CD4-positive, alpha-beta T cell (primary cell): ENCODE results near the gene PDE7B. TPM values are rescaled to one million over a fixed set of nuclear protein-coding genes. Genes with fewer than 3 reads are reported as not detected.

Source experiments
- ATAC-seq: fragments of 200-7000 bp; cut with Tn5 transposase; one replicate; pipeline ENCODE4 v1.10.0; 2022; ENCODE audit warnings: mild to moderate bottlenecking; ENCODE audit not compliant: poor library complexity
- CTCF ChIA-PET: fragments of 350-600 bp; sonication (Branson Sonifier 250); formaldehyde crosslinking; loops from one replicate; lab custom pipeline; 2021; ENCODE audit warnings: antibody characterized with exemption, inconsistent platforms; lab: Charles Lee
- POLR2A ChIA-PET: fragments of 350-600 bp; sonication (Branson Sonifier 250); formaldehyde crosslinking; loops from one replicate; lab custom pipeline; 2021; ENCODE audit warnings: antibody characterized with exemption, inconsistent platforms; lab: Charles Lee
- DNase-seq, 14 experiments: peaks; one replicate each; pipeline ENCODE4 v3.0.0-alpha.2; 2013 to 2020; ENCODE audit warnings: mixed read lengths in 2 of 14
- H3K27ac ChIP-seq, 2 donors: one replicate each; pipeline versions ENCODE4 v1.5.1 to v1.7.0; 2013; ENCODE audit warnings: low read length in 2 of 2, low read depth in 1 of 2, mild to moderate bottlenecking in 1 of 2
- H3K27me3 ChIP-seq, 2 experiments: 1 replicate in 1 of 2; 2 replicates in 1 of 2; pipeline versions ENCODE4 v1.6.1 to v1.7.0; 2013; ENCODE audit warnings: low read length in 2 of 2, control low read depth in 1 of 2, mild to moderate bottlenecking in 1 of 2, moderate library complexity in 1 of 2; ENCODE audit not compliant: insufficient read depth in 2 of 2, control insufficient read depth in 1 of 2
- H3K36me3 ChIP-seq: one replicate; pipeline ENCODE4 v1.6.1; 2013; ENCODE audit warnings: low read length, control low read depth; ENCODE audit not compliant: insufficient read depth
- H3K4me1 ChIP-seq: one replicate; pipeline ENCODE4 v1.6.1; 2013; ENCODE audit warnings: low read length, control low read depth; ENCODE audit not compliant: insufficient read depth
- H3K4me3 ChIP-seq: one replicate; pipeline ENCODE4 v1.5.1; 2013; ENCODE audit warnings: mild to moderate bottlenecking, low read length, moderate library complexity
- H3K9me3 ChIP-seq, 2 experiments: 1 replicate in 1 of 2; 2 replicates in 1 of 2; pipeline versions ENCODE4 v1.6.1 to v1.7.0; 2013; ENCODE audit warnings: low read length in 2 of 2, mild to moderate bottlenecking in 2 of 2, control low read depth in 1 of 2, moderate library complexity in 1 of 2; ENCODE audit not compliant: control insufficient read depth in 1 of 2, insufficient read depth in 1 of 2
- H3K27ac Mint-ChIP-seq: one replicate; pipeline ENCODE4 v1.8.0; 2020; ENCODE audit warnings: mixed read lengths
- H3K27me3 Mint-ChIP-seq: one replicate; pipeline ENCODE4 v1.8.0; 2021; ENCODE audit warnings: mixed read lengths
- H3K36me3 Mint-ChIP-seq: one replicate; pipeline ENCODE4 v1.8.0; 2021; ENCODE audit warnings: low read depth, mixed read lengths
- H3K4me1 Mint-ChIP-seq: one replicate; pipeline ENCODE4 v1.8.0; 2021; ENCODE audit warnings: low read depth, mixed read lengths
- H3K4me3 Mint-ChIP-seq: one replicate; pipeline ENCODE4 v1.8.0; 2020; ENCODE audit warnings: mild to moderate bottlenecking, mixed read lengths
- H3K9me3 Mint-ChIP-seq: one replicate; pipeline ENCODE4 v1.8.0; 2020; ENCODE audit warnings: mixed read lengths
- CTCF ChIP-seq: fragments of 200-600 bp; IDR thresholded peaks from one replicate; pipeline ENCODE4 v1.8.0; 2022; ENCODE audit warnings: antibody characterized with exemption, mild to moderate bottlenecking
- intact Hi-C, 2 experiments: fragments of 100-400 bp; cut with DNase I in 1 of 2; cut with micrococcal nuclease in 1 of 2; formaldehyde crosslinking; loops; one replicate each; pipeline versions ENCODE4 v1.15.1 to v1.9.0; 2023 to 2025; cut with DNase I, micrococcal nuclease
- total RNA-seq, 174 experiments: library from RNA in 2 of 174; stranded (reverse) in 2 of 174; gene quantifications; one replicate each; pipeline ENCODE4 v1.2.3 and lab custom pipeline; 2021 to 2026

Gene PDE7B
- total RNA-seq, 2 experiments from 2014 or later = 0.25 to 0.34 TPM

DNA sequence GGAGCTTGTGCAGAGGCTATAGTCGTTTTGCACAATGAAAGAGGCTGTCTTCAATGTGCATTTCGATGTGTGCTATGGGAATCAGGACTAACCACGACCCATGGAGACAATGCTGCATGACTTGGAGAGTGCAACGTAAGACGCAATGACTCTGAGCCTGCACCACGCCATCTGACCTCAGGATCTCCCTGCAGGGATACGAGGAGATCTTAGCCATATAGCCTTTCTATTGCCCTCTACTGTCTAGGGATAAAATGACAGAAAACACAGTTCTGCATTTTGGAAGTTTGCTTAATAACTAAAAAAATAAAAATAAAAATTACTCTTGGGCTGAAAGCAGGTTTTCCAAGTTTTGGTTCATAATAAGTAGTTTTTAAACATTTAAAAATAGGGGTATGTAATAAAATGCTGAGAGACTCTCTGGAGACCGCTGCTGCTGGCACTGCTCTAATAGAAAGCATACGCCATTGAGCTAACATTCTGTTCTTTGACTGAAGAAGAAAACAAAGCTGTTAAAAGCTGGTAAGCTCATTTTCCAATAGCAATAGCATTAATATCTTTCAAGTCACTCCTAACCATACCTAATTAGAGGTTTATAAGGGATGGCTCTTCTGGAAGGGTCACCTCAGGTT lies 87.2 kb downstream of the PDE7B start:
- no peak for TF ChIP-seq CTCF

DNA sequence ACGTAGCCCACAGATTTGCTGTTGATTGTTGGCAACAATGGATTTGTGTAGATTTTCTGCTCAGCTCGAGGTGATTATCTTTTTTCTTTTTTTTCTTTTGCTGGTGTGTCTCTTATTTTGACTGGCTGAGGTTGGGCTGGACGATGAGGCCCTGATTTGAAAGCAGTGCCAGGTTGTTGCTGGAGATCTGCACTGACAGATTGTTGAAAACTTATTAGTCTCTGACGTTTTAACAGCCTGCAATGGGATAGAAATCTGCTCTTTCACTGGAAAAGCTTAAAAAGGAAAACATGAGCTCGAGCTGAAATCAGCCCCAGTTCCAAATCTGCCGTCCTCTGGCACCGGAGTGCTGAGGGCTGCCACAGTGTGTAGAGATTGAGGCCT lies 87.7 kb downstream of the PDE7B start:
- POLR2A ChIA-PET = no interaction called here
- DNase-seq = no peak
- H3K4me3 Mint-ChIP-seq = no peak overlapping the region

More for the DNA sequence above, 87.2 kb downstream of the PDE7B start:
- intact Hi-C loops = no loop called here
- H3K27me3 ChIP-seq = no peaks in the 10 kb centered on the region
- H3K4me3 Mint-ChIP-seq = no peak overlapping the region
- no peaks in the 10 kb centered on the region for H3K9me3 ChIP-seq
- H3K36me3 Mint-ChIP-seq = no peaks in the 10 kb centered on the region
- ChIA-PET POLR2A (no interaction called here), CTCF (no interaction called here)
- H3K27ac ChIP-seq = no peak overlapping the region
- no peak overlapping the region for H3K4me3 ChIP-seq
- ATAC-seq (no peak), DNase-seq (peak in 1 of 14 experiments; percentile 2)
- no peaks in the 10 kb centered on the region for H3K36me3 ChIP-seq
- H3K9me3 Mint-ChIP-seq = no peaks in the 10 kb centered on the region
- H3K4me1 ChIP-seq = no peaks in the 10 kb centered on the region
- H3K27me3 Mint-ChIP-seq = no peaks in the 10 kb centered on the region
- no peaks in the 10 kb centered on the region for H3K4me1 Mint-ChIP-seq
- H3K27ac Mint-ChIP-seq = no peak overlapping the region

DNA sequence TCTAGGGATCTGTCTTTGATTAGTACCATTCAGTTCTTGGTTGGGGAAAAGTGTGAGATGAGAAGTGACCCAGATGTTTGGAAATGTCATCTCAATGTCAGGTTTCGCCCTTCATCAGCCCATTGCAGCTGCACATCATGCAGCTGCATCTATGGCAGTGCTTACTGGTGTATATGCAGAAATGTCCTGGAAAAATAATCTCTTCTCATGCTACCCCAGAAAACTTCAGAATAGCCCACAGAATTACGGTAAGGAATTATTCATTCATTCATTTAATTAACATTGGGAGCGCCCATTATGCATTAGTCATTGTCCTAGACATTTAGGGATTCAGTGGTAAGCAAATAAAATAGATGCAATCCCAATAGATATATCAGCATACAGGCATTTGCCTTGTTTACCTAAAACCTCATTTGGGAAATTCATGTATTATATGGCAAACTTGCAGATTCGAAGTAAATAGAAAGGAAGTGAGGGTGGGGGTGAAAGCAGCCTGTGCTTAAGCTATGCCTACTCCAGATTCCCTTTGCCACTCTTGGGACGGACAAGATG lies 89.2 kb downstream of the PDE7B start:
- TF ChIP-seq CTCF = no peak
- Mint-ChIP-seq H3K27ac (no peak overlapping the region), H3K9me3 (no peaks in the 10 kb centered on the region), H3K4me3 (no peak overlapping the region), H3K36me3 (no peaks in the 10 kb centered on the region), H3K4me1 (no peaks in the 10 kb centered on the region), H3K27me3 (no peaks in the 10 kb centered on the region)
- DNase-seq (no peak), ATAC-seq (no peak)
- POLR2A ChIA-PET = no interaction called here
- Histone ChIP-seq H3K36me3 (no peaks in the 10 kb centered on the region), H3K9me3 (no peaks in the 10 kb centered on the region), H3K27me3 (no peaks in the 10 kb centered on the region), H3K27ac (no peak overlapping the region), H3K4me3 (no peak overlapping the region), H3K4me1 (no peaks in the 10 kb centered on the region)
- intact Hi-C loops = no loop called here
- CTCF ChIA-PET = no interaction called here

More for the DNA sequence above, 87.7 kb downstream of the PDE7B start:
- CTCF ChIA-PET = no interaction called here
- Mint-ChIP-seq H3K9me3 (no peaks in the 10 kb centered on the region), H3K4me1 (no peaks in the 10 kb centered on the region), H3K27ac (no peak overlapping the region), H3K27me3 (no peaks in the 10 kb centered on the region), H3K36me3 (no peaks in the 10 kb centered on the region)
- no peak for TF ChIP-seq CTCF
- Histone ChIP-seq H3K27me3 (no peaks in the 10 kb centered on the region), H3K4me3 (no peak overlapping the region), H3K9me3 (no peaks in the 10 kb centered on the region), H3K4me1 (no peaks in the 10 kb centered on the region), H3K36me3 (no peaks in the 10 kb centered on the region), H3K27ac (no peak overlapping the region)
- intact Hi-C loops = no loop called here
- no peak for ATAC-seq
